Fibroblast of gingiva (primary cell): ENCODE data around the gene ITPKB.
A peak's percentile ranks its signal among the peaks of the same experiment; 100 is the strongest.
"Not testable (repeated sequence)": the region's sequence is repeated elsewhere in the genome, so short reads cannot be mapped to it uniquely, and the experiment has no call there.

ENCODE experiments used
- DNase-seq: peaks from one replicate; pipeline ENCODE4 v3.0.0-alpha.2; 2011; ENCODE audit warnings: low read depth

ITPKB gene

GRCh38 chr1:226754793-226755533, 15.9 kb upstream of the ITPKB start:
- DNase-seq: no peak

- no peak for DNase-seq
Measured at GRCh38 chr1:226754097-226754496, 15.0 kb upstream of the ITPKB start.

GRCh38 chr1:226751703-226752102, 12.6 kb upstream of the ITPKB start:
- no peak for DNase-seq

GRCh38 chr1:226751214-226751613, 12.1 kb upstream of the ITPKB start:
- DNase-seq: no peak

GRCh38 chr1:226749467-226749866, 10.4 kb upstream of the ITPKB start:
- no peak for DNase-seq

- no peak for DNase-seq
Measured at GRCh38 chr1:226748306-226748705, 9.2 kb upstream of the ITPKB start.

GRCh38 chr1:226747519-226748263, 8.6 kb upstream of the ITPKB start:
- not testable (repeated sequence) for DNase-seq

- no peak for DNase-seq
Measured at GRCh38 chr1:226743259-226743658, 4.2 kb upstream of the ITPKB start.

GRCh38 chr1:226741009-226741408, 1.9 kb upstream of the ITPKB start:
- DNase-seq: no peak

GRCh38 chr1:226739696-226740065, 599 bp upstream of the ITPKB start:
- DNase-seq: no peak

GRCh38 chr1:226738421-226738994, 574 bp downstream of the ITPKB start:
- peak; percentile 11 for DNase-seq

GRCh38 chr1:226737819-226738420, 1.2 kb downstream of the ITPKB start:
- peak; percentile 23 for DNase-seq

GRCh38 chr1:226736908-226737818, 1.9 kb downstream of the ITPKB start:
- DNase-seq: peak; percentile 37

GRCh38 chr1:226736001-226736907, 2.8 kb downstream of the ITPKB start:
- no peak for DNase-seq

- DNase-seq: no peak
Measured at GRCh38 chr1:226735576-226735975, 3.5 kb downstream of the ITPKB start.

- DNase-seq: no peak
Measured at GRCh38 chr1:226734611-226735153, 4.4 kb downstream of the ITPKB start.

- DNase-seq: no peak
Measured at GRCh38 chr1:226733876-226734275, 5.2 kb downstream of the ITPKB start.

GRCh38 chr1:226733304-226733703, 5.8 kb downstream of the ITPKB start:
- no peak for DNase-seq

GRCh38 chr1:226732856-226733291, 6.2 kb downstream of the ITPKB start:
- no peak for DNase-seq

- no peak for DNase-seq
Measured at GRCh38 chr1:226731257-226731893, 7.7 kb downstream of the ITPKB start.
